IPS DF 6.9 (cell line): ENCODE data around the gene RAB11FIP3.

Source experiments
- DNase-seq: peaks from one replicate; pipeline ENCODE4 v3.0.0-alpha.2; 2013; ENCODE audit warnings: low read depth, low spot score
- H3K27ac ChIP-seq: one replicate; pipeline ENCODE4 v1.5.1; 2013; ENCODE audit warnings: low read length, control low read depth
- H3K27me3 ChIP-seq: 2 replicates; pipeline ENCODE4 v1.6.1; 2013; ENCODE audit warnings: mild to moderate bottlenecking, low read length; ENCODE audit not compliant: control insufficient read depth, insufficient read depth
- H3K36me3 ChIP-seq: 2 replicates; pipeline ENCODE4 v1.6.1; 2013; ENCODE audit warnings: low read length; ENCODE audit not compliant: control insufficient read depth, insufficient read depth
- H3K4me1 ChIP-seq: 2 replicates; pipeline ENCODE4 v1.6.1; 2013; ENCODE audit warnings: low read length; ENCODE audit not compliant: control insufficient read depth, insufficient read depth
- H3K4me3 ChIP-seq: 2 replicates; pipeline ENCODE4 v1.5.1; 2013; ENCODE audit warnings: mild to moderate bottlenecking, low read length
- H3K9me3 ChIP-seq: 2 replicates; pipeline ENCODE4 v1.6.1; 2013; ENCODE audit warnings: low read length, inconsistent platforms; ENCODE audit not compliant: control insufficient read depth, insufficient read depth
- WGBS: extraction: QIAGEN DNeasy Blood & Tissue Kit; methylation state at CpG from one replicate; pipeline ENCODE4 v1.1.7; 2013; ENCODE audit warnings: mixed read lengths, missing lambda C conversion rate; ENCODE audit not compliant: insufficient read length, insufficient coverage; 5-methylcytosine and 5-hydroxymethylcytosine counted together

The RAB11FIP3 gene

GRCh38 chr16:534856-535445, 109.5 kb downstream of the RAB11FIP3 start:
- WGBS, result no CpG with 5 or more reads among the region's 27 CpGs
- Histone ChIP-seq H3K4me1 (peaks cover 3% of the 10 kb centered on the region; the same call in 1 of the 2 replicates), H3K9me3 (no peaks in the 10 kb centered on the region), H3K27ac (no peak overlapping the region), H3K4me3 (no peak overlapping the region), H3K27me3 (no peaks in the 10 kb centered on the region), H3K36me3 (peaks cover 6% of the 10 kb centered on the region; the same call in 1 of the 2 replicates)
- no peak for DNase-seq

GRCh38 chr16:535446-536405, 110.3 kb downstream of the RAB11FIP3 start:
- Histone ChIP-seq H3K4me3 (no peak overlapping the region), H3K27me3 (no peaks in the 10 kb centered on the region), H3K27ac (no peak overlapping the region), H3K9me3 (no peaks in the 10 kb centered on the region), H3K4me1 (peaks cover 3% of the 10 kb centered on the region; the same call in 1 of the 2 replicates), H3K36me3 (no peaks in the 10 kb centered on the region; the same call in 1 of the 2 replicates)
- DNase-seq, result no peak
- no CpG with 5 or more reads among the region's 39 CpGs for WGBS

GRCh38 chr16:536746-537145, 111.3 kb downstream of the RAB11FIP3 start:
- no peak overlapping the region for H3K27ac ChIP-seq
- no peak overlapping the region for H3K4me3 ChIP-seq
- no CpG with 5 or more reads among the region's 17 CpGs for WGBS
- H3K36me3 ChIP-seq, result no peaks in the 10 kb centered on the region; the same call in 1 of the 2 replicates
- H3K4me1 ChIP-seq, result peaks cover 3% of the 10 kb centered on the region; the same call in 1 of the 2 replicates
- no peaks in the 10 kb centered on the region for H3K27me3 ChIP-seq
- DNase-seq, result no peak
- no peaks in the 10 kb centered on the region for H3K9me3 ChIP-seq

- WGBS, result no CpG with 5 or more reads among the region's 60 CpGs
- DNase-seq, result no peak
- Histone ChIP-seq H3K4me3 (no peak overlapping the region), H3K4me1 (peaks cover 3% of the 10 kb centered on the region; the same call in 1 of the 2 replicates), H3K36me3 (no peaks in the 10 kb centered on the region; the same call in 1 of the 2 replicates), H3K9me3 (no peaks in the 10 kb centered on the region), H3K27me3 (no peaks in the 10 kb centered on the region), H3K27ac (no peak overlapping the region)
Measured at GRCh38 chr16:537415-538335, 112.2 kb downstream of the RAB11FIP3 start.

GRCh38 chr16:539901-540530, 114.6 kb downstream of the RAB11FIP3 start:
- no peak overlapping the region for H3K27ac ChIP-seq
- no peak overlapping the region for H3K4me3 ChIP-seq
- no peak for DNase-seq
- H3K4me1 ChIP-seq, result no peaks in the 10 kb centered on the region
- H3K36me3 ChIP-seq, result no peaks in the 10 kb centered on the region; the same call in 1 of the 2 replicates
- no peaks in the 10 kb centered on the region for H3K27me3 ChIP-seq
- WGBS, result no CpG with 5 or more reads among the region's 34 CpGs
- no peaks in the 10 kb centered on the region for H3K9me3 ChIP-seq

GRCh38 chr16:540645-541340, 115.3 kb downstream of the RAB11FIP3 start:
- Histone ChIP-seq H3K9me3 (no peaks in the 10 kb centered on the region), H3K4me3 (no peak overlapping the region), H3K36me3 (no peaks in the 10 kb centered on the region; the same call in 1 of the 2 replicates), H3K4me1 (no peaks in the 10 kb centered on the region), H3K27me3 (no peaks in the 10 kb centered on the region), H3K27ac (no peak overlapping the region)
- DNase-seq, result no peak
- no CpG with 5 or more reads among the region's 29 CpGs for WGBS

GRCh38 chr16:543301-544164, 118.1 kb downstream of the RAB11FIP3 start:
- peaks cover 4% of the 10 kb centered on the region; the same call in 1 of the 2 replicates for H3K36me3 ChIP-seq
- no peak for DNase-seq
- no peaks in the 10 kb centered on the region for H3K4me1 ChIP-seq
- no peak overlapping the region for H3K4me3 ChIP-seq
- WGBS, result no CpG with 5 or more reads among the region's 51 CpGs
- H3K9me3 ChIP-seq, result no peaks in the 10 kb centered on the region
- no peaks in the 10 kb centered on the region for H3K27me3 ChIP-seq
- no peak overlapping the region for H3K27ac ChIP-seq

GRCh38 chr16:544517-544916, 119.1 kb downstream of the RAB11FIP3 start:
- DNase-seq, result no peak
- H3K4me1 ChIP-seq, result no peaks in the 10 kb centered on the region; the same call in 1 of the 2 replicates
- H3K9me3 ChIP-seq, result no peaks in the 10 kb centered on the region
- H3K27me3 ChIP-seq, result no peaks in the 10 kb centered on the region
- H3K4me3 ChIP-seq, result no peak overlapping the region
- no peak overlapping the region for H3K27ac ChIP-seq
- WGBS, result no CpG with 5 or more reads among the region's 46 CpGs
- peaks cover 9% of the 10 kb centered on the region; the same call in 1 of the 2 replicates for H3K36me3 ChIP-seq
